Epidermal melanocyte (primary cell): Measurements from ENCODE around the gene MS4A6E.
"Not testable (repeated sequence)": the region's sequence is repeated elsewhere in the genome, so short reads cannot be mapped to it uniquely, and the experiment has no call there.

Source experiments
- DNase-seq: peaks from one replicate; pipeline ENCODE4 v3.0.0; 2011; ENCODE audit warnings: low spot score; ENCODE audit not compliant: insufficient read length

MS4A6E gene

GRCh38 chr11:60336767-60337391 is 9.8 kb downstream of the MS4A6E start:
- no peak for DNase-seq

DNA sequence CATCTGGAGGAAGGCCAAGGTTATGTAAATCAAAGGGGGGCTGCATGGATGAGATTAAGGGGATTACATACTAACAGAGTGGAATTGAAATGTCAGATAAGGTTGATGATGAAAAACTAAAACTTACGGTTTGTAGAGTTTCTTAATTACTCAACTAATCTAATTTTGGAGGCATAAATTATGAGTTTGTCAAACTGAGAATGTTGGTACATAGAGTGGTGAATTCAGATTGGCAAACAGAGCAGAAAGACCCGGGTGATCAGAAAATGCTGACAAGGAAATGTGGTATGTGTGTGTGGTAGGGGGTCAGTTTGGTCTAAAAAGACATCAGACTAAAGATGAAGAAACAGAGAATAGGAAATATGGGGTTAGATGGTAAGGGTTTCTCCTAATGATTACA is 11.0 kb downstream of the MS4A6E start:
- no peak for DNase-seq

DNA sequence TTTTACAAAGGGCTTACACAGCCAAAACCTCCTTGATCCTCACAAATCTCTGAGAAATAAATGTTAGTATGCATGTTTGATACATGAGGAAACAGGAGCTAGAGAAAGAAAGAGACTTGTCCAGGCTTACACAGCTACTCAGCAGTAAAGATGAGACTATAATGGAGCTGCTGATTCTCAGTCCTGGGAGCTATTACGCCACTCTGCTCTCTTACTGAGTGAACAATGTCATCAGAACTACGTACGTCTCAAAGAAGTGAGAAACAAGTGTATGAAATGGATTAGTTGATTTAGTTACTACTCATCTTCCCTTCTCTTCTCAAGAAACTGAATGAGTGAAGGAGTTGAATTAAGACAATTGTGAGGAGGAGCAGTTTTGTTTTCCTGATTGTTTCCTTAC is 12.3 kb downstream of the MS4A6E start:
- no peak for DNase-seq

DNA sequence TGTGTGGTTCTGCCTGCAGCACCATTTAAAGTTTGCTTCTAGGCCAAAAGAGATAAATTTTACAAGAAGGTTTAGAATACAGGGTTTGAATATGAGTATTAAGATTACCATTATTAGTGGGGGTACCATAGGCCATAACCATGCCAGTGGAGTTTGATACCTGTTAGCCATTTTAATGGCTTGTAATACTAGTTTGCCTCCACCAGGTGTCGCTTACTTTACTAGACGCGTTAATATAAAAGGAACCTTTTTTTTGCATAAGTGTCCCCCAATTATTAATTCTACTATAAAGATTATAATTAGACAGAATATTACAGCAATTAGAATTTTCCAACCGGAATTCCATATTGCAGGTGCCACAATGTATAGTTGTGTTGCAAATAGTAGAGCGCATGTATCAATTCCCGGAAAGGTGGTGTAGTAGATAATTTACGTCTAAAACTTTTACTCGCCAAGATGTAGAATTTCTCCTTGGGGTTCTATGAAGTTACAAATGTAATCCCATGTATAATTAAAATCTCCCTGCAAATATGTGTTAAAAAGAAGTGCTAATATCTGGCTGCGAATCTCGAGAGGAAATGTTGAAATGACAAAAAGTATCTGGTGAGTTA is 16.1 kb downstream of the MS4A6E start:
- DNase-seq = no peak

- no peak for DNase-seq
These were observed 17.1 kb downstream of the MS4A6E start for GRCh38 chr11:60344146-60344545.

DNA sequence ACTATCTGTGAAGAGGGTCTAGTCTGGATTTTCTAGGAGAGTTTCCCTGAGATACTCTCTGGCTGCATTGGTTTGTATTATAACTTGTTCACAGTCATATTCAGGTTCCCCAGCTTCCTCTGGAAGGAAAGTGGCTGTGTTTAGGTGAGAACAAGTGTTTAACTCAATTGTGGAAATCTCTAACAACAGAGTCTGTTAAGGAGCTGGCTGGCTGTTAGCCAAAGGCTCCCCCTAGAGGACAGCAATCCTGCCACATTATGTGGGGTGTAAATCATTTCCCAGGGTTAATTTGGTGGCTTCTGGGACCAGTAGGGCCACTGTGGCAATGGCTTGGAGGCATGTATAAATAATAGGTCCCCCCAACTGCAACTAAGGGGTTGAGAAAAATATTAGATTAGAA is 18.4 kb downstream of the MS4A6E start:
- no peak for DNase-seq

- no peak for DNase-seq
These were observed 20.2 kb downstream of the MS4A6E start for GRCh38 chr11:60347084-60347797.

GRCh38 chr11:60348116-60348515 is 21.1 kb downstream of the MS4A6E start:
- DNase-seq = no peak

- no peak for DNase-seq
These were observed 22.9 kb downstream of the MS4A6E start for GRCh38 chr11:60349990-60350389.

DNA sequence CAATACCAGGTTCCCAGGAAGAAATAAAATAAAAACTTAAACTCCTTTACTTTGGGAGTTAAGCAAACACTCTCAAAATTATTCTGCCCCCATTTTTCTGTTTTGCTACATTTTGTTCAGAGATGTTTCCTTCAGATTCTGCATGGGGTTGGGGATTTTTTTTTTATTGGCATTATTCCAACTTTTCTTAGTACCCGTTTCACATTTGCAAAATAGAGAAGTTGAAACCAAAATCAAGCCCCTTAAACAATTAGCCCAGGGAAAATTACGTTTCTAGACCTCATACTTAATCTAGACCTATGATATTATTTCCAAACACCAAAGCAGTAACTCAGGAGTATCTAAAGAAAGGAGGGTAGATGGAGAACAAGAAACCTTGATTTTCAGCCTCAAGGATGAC is 30.7 kb downstream of the MS4A6E start:
- no peak for DNase-seq

- no peak for DNase-seq
These were observed 33.6 kb downstream of the MS4A6E start for GRCh38 chr11:60360621-60361020.

DNA sequence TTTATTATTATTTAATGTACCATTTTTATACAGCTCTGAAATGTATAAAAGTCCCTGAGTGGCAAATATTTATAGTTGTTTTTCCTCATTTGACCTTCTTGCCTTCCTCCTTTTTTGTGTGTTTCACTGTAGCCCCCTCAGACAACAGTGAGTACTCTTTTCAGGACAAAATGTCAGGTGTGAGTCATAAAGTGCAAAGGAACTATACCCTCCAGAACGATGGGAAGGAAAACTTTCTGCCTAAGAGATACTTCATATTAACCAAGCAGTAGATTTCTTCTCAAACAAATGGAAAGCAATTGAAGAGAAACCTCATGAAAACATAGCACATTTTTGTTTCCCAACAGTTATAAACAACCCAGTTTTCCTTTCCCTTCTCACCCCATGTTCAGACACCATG is 35.2 kb downstream of the MS4A6E start:
- no peak for DNase-seq

DNA sequence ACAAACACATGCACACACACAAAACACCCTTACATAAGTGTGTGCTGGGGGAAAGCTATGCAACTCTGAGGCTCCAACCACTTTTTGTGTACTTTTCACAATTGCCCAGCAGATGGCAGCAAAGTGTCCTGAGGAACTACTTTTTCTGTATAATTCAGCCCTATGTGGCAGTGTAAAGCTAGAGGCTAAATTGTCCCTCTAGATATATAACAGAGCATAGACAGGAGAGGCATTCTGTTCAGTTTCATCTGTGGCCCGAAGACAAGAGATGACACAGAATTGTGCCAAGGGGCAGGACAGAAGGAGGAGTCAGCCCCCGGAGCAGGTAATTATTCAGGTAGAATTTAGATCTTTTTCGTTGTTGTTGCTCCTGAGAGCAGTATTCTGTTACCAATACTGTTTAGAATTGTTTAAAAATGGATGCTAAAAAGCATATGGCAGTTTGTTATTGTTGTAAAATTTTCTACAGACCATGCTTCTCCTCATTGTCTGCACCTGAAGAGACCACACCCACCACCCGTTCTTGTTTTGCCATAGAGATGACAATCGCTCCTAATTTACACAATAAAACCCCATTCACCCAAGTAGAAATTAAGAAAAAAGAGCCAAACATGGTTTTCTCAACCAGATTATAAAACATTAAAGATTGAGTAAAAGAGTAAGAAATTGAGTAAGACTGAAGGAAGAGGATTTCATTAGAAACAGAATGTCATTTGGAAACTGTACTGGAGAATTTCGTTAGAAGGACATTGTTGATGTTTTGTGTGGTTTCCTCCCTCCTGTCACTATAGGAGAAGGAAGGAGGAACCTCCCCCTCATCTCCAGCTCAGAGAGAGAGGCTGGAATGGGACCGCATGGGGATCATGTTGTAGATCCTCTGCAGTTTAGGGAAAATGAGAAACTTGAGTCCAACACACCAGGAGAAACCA is 36.8 kb downstream of the MS4A6E start:
- peak; percentile 56 for DNase-seq

- not testable (repeated sequence) for DNase-seq
These were observed 39.3 kb downstream of the MS4A6E start for GRCh38 chr11:60366262-60366904.

- no peak for DNase-seq
These were observed 40.0 kb downstream of the MS4A6E start for GRCh38 chr11:60367009-60367408.

DNA sequence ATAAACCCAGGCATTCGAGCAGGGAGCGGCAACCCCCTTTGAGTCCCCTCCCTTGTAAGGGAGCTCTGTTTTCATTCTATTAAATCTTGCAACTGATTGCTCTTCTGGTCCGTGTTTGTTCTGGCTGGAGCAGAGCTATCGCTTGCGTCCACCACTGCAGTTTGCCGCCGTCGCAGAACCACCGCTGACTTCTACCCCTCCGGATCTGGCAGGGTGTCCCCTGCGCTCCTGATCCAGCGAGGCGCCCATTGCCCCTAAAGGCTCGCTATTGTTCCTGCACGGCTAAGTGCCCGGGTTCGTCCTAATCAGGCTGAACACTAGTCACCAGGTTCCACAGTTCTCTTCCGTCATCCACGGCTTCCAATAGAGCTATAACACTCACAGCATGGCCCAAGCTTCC is 40.8 kb downstream of the MS4A6E start:
- no peak for DNase-seq

DNA sequence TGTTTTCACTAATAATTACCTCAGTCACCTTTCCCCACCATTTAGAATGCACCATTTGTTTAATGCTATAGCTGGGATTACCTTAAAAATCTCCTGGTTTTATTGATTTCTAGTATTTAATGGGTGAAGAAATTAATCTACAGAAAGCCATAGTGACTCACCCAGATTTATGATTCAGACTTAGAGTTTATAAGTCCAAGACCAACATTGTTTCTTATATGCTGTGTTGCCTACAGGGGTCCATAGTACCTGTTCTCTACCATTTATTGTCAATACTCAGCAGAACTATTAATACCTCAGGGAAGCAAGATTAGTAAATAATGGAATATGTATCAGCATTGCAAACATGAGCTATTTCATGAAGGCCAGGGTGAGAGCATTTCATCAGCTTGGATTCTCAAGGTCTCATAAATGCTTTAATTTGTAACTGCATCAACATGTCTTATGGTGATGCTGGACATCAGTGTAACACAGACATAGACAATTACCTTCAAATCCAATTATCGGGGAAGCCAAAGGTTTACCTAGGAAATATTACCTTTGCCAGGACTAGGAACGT is 43.3 kb downstream of the MS4A6E start:
- no peak for DNase-seq

GRCh38 chr11:60370811-60371298 is 43.8 kb downstream of the MS4A6E start:
- no peak for DNase-seq

- no peak for DNase-seq
These were observed 44.3 kb downstream of the MS4A6E start for GRCh38 chr11:60371386-60371785.

DNA sequence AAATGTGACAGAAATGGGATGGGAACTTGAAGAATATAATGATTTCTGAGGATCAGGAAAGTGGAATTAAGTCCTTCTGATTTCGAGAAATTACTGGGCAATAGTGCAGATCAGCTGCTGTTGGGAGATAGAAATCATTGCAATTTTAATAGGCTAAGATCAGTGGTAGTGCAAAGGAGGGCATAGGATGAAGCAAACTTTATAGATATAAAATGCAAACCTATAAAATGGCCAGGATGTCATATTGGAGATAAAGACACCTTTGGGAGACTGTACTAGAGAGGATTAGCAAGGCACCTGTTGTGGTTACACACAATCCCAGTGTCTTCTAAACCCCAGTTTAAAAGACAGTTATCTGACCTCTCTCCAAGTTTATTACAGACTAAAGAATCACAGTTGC is 44.8 kb downstream of the MS4A6E start:
- DNase-seq = no peak

DNA sequence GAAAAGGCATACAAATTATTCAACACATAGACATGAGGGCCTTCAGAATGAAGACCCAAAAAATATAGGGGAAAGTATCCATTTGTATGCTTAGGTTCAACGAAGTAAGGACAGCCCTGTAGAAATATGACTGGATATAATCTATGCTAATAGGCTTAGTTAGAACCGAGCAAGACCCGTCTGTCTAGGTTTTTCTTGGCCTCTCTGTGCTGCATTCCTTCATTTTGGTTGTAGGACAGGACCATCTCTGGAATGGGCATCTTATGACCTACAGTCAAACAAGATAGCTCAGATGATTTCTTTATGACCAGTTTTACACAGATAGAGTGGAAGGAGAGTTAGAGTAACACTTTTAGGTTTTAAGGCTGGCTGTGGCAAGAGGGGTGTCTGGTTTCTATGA is 45.7 kb downstream of the MS4A6E start:
- DNase-seq = no peak
